Stimulated activated CD4-positive, alpha-beta T cell treated with anti-CD3 and anti-CD28 coated beads, Interleukin-2, amount 100 ng/mL, for 24 hours (primary cell): Measurements from ENCODE around the gene CCDC38.
"Not testable (repeated sequence)": the region's sequence is repeated elsewhere in the genome, so short reads cannot be mapped to it uniquely, and the experiment has no call there.

ENCODE experiments used
- DNase-seq, 2 donors: peaks; one replicate each; pipeline ENCODE4 v3.0.0-alpha.2; 2020

CCDC38 gene

DNA sequence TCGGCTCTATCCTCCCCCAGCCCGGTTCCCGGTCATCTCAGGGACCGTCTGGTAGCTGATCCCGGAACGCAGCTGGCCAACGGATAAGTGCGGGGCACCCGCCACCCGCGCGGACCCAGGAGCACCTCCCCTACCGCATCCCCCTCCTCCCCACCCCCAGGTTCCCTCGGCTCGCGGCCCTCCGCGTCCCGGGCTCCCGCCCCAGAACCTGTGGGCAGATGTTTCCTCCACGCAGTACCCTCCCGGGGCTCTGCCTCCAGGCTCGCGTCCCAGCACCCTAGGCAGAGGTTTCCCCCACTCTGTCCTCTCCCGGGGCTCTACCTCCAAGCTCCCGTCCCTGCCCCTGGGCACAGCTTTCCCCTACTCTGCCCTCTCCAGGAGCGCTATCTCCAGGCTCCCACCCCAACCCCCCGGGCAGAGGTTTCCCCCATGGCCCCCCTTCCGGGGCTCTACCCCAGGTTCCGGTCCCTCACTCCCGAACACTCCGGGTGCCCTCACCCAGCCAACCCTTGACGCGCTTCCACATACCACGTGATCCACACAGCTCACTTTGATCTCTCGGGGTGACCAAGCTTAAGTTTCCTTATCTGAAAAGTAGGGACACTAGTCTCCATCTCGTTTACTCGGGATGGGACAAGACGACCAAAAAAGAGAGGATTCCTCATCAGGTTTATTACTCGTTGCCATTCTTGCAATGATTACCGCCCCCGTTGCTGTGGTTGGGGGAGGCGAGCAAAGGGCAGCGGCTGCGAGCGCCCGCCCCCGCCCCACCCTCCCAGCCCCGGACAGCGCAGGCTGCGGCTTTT is at the start of gene CCDC38:
Gene CCDC38, minus strand, starts transcription at position 91 of the 806 bp plus-strand sequence. CDS start 6,105 bp downstream, outside the sequence.
- DNase-seq: peak; percentile 84 to 86

DNA sequence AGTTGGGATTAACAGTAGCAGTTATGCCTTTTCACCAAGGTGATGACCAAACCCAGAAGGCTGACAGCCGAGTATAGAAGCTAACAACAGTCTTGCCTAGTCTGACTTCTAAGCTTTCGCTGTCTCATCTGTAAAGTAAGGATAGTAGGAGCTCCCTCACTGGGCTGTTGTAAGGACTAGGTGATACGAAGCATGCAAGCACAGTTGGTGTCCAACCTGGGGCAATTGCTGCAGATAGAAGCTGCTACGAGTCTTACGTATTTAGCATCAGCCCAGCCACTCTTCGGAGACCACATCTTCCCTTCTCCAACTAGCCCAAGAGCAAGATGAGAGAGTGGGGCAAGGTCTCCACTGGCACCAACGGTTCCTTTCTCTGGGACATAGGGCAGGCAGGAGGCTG is 47.7 kb upstream of the CCDC38 start:
- no peak for DNase-seq

DNA sequence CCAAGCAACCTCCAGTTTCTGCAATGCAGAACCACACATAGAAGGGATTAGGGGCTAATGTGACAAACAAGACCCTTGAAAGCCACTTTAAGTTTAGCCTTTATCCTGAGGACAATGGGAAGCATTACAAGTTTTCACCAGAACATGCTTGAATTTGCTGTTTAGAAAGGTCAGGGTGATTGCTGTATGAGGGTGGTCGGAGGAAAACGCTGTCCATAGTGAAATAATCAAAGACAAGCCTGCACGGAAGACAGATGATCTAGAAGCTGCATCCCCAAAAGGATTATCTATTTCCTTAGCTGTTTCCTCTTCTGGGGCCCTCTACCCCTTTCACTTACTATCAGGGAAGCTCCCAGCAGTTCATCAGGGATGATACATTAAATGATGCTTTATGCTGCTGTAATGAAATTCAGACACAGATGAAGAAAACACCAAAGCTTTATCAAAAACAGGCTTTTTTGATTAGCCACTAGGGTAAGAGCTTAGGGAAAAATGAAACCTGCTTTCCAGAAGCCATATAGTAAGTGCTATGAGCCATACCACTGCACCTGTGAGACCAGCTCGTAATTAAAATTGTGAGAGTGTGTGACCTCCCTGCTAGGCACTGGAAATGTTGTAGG is 47.2 kb upstream of the CCDC38 start:
- DNase-seq: no peak

DNA sequence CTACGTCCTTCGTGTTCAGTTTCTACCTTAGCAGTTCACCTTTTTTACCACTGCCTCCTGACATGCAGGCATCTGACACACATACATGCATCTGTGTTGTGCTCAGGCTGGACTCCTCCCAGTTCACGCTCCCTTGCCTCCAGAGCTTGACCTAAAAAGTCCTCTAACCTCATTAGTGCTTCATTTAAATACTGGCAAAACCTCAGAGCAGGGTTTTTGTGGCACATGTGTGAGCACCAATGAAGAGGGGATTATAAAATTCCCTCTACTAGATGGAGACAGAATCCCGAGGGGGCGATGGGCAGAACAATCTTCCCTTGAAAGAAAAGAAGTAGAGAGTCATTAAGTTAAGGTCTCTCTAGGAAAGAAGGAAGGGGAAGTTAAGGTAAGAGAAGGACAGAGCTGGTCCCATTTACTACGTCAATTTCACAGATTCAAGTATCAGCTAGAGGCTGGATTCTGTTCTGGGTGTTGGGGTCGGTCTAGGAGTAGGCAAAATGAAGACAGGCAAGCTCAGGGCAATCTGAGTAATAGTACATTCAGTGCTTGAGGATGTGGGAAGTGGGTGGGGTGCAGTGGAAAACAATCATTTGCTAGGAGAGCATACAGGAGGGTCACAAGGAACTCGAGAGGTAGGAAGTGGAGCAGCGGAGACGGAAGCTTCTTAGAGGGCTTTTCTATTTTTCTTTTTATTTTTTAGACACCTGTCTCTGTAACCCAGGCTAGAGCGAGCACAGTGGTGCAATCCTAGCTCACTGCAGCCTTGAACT is 46.3 kb upstream of the CCDC38 start:
- no peak for DNase-seq

DNA sequence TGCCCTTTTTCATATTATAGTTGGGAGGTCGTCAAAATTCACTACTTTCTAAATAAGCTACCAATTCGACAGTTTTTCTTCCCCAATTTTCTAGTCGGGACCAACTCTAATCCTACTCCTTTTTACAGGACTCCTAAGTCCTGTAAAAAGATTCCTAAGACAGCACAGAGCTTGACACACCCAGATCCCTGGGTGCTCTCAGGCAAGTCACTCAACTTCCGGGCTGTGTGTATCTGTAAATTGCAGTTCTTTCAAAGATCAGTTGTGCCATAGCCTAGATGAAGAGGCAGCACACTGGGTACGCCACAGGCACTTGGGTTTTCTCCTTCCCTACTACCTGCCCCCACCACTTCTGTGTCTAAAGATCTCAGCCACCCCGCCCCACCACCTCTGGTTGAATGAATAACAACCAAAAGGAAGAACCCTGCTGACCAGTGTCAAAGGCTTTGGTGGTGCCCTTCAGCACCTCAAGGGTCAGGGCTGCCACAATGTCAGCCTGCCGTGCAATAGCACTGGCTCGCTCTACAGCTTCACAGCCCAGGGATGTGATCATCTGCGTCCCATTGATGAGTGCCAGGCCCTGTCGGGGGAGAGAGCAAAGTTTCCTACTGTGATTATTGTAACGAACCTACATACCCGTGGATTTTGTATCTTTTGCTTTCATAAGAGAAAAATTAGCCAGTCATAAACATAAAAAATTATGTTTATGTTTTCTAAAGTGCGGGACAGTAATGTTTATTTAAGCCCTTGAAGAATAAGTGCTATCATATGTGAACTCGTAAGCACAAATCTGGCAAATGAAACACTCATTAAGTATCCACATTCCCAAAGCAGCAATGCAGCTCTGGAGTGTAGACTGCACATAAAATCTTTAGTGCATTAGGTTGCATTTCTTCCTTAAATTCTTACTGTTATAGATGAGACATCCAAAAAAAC is 44.5 kb upstream of the CCDC38 start:
- no peak for DNase-seq

DNA sequence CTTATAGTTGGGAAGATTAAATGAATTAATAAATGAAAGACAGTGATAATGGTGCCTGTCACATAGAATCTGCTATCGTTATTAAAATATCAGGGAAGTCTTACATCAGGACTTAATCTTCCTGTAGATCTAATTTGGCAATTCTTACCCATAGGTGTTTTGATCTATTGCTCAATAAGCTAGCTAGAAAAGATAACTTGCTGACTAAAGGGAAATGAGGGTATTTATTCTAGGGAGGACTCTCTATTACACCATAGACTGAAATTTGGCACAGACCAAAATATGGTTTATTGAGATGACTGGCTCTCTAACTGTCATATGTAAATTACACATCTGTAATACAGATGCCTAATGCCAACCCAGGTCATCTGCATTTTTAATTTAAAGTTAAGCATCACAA is 42.3 kb upstream of the CCDC38 start:
- DNase-seq: no peak

DNA sequence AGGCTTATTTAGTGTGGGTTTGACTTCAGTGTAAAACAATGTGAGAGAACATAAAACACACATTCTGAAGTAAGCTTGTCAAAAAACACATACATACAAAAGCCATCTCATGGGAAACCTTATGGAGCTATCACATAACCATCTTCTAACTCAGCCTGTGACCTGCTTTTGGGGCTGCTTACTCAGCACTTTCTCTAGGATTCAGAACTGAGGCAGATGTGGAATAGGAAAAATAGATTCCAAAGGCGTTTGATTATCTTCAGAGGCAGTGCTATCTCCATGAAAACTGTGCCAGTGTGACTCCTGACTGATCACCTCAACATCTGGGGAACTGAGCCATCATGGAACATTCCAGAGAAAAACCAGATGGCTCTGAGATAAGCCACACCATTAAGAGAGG is 40.2 kb upstream of the CCDC38 start:
- no peak for DNase-seq

DNA sequence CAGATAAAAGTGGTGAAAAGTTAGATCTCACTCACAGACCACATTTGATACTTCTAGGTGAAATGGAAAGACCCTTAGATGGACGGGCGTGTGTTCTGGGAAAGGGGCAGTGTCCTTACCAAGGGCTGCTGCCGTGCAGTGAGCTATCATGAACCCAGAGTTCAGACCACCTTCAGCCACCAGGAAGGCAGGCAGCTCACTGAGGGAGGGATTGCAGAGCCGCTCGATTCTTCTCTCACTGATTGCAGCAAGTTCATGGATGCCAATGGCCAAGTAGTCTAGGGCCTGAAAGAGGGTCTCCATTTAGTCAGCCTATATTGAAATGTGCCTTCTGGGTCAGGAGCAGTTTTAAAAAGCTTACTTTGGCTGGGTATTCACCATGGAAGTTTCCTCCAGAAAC is 38.0 kb upstream of the CCDC38 start:
- DNase-seq: no peak

DNA sequence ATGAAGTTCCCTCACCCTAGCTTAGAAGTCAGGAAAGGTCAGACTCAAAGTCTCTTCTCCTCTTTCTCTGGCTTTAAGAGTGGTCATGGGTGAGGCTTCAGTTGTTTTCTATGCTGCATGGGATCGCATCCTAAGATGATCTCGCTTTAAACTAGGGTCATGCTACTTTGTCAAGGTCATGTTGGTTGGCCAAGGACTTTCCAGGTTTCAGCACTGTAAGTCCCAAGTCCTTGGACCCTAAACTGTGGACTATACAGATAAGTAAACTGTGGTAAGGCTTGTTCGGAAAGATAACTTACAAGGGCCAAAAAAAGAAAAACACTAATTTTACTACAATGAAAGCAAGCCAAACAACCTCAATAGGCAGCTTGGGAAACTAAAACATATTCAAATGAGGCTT is 36.4 kb upstream of the CCDC38 start:
- DNase-seq: no peak

DNA sequence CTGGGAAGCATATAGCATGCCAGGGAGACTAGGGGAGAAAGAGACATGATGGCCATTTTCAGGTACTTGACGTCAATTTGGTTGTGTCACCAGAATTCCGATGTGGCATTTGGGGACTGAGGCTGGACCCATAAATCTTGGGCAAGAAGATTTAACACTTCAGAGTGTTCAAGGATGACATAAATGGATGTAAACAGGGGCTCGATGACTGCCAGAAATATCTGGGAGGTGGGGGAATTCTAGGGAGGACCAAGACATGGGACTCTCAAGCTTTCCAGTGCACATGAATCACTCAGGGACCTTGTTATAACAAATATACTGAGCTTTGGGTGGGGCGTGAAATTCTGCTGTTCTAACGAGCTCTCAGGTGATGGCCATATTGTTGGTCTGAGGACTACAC is 35.9 kb upstream of the CCDC38 start:
- DNase-seq: no peak

DNA sequence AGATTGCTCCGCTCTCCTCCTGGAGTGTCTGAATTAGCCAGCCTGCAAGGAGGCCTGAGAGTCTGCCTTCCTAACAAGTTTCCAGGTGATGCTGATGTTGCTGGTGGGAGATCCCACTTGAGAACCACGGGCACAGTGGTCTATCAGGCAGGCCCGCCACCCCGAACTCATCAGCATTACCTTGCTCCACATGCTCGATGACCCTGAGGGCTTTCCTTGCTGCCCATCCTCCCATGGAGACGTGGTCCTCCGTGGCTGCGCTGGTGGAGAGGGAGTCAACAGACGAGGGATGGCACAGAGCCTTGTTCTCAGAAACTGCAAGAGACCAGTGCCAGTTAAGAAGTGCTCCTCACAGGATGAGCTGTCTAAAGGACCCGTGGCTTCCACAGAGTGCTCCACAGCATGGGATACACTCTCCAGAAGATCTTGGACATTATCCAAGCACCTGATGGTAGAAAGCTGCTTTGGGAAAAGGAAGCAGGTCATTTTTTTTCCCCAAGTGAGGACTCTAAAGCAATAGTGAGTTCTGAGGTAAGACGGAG is 35.4 kb upstream of the CCDC38 start:
- DNase-seq: no peak

DNA sequence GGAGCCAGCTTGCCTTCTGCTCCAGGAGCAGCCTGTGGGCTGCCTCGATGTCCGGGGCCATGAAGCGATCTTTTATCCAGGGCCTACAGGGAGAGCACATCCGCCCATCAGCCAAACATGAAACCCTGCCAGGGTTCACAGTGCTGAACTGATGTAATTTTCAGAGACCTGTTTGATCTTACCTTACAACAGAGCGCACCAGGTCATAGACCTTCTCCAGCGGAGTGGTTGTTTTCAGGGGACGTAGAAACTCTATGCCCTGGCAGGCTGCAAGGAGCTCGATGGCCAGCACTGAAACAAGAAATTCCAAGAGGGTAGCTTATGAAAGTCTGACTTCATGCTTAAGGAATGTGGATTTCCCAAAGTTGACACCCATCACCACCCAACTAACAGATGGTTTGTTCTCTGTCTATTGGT is 34.0 kb upstream of the CCDC38 start:
- DNase-seq: no peak

DNA sequence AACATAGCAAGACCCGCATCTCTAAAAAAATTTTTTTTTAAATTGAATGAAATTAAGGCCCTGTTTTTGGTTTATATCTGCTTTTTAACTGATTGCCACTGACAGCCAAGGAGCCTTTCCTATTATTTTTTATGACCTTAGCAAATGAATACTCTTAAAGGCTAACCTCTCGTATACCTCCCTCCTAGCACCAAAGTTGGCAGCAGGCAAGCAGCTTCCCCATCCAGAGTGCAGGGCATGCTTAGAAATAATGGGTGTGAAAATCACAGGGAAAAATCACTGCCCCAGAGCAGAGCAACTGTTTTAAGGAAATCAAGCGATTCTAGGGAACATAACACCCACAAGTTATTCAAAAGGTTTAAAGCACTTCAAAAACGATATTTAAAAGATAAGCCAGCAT is 33.1 kb upstream of the CCDC38 start:
- DNase-seq: no peak

DNA sequence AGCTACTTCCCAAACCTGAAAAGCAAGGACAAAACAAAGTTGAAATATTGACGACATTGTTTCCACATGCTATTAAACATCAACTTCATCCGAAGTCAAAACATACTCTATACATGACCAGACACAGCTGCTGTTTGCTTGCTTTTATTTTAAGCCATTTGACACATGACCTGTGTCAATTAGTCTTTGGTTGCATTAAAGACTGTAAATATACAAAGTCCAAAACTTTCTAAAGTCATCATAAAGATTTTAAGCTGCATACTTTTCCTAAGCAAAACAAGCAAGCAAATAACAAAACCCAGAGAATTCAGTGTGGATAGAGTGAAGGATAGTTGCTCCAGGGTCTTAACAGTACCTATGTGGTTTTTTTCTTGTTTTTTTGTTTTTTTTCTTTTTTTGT is 31.9 kb upstream of the CCDC38 start:
- no peak for DNase-seq

DNA sequence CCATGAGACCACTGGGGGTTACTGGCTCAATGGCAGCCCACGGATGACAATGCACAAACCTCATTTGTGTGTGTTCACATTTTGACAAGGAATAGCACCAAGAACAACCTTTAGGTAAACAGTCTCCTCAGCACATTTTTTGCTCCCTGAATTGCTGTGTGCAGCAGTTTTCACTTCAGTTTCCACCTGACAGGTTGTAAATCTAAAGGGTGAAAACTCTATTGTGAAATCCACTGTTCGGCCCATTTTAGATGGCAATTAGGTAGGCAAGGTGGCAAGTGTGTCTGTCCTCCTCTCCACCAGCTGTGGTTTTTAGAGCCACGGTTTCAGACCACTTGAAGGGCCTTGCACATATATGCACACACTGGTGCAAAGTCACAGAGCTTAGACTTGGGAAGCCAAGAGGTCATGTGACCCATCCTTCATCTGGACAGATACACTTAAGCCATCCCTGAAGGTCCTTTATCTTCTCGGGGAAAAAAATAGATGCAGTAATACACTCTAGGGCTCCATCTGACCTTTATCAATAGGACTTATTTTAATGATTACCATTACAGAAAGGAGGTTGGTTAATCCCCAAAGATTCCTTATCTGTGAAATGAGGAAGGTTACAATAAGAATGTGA is 30.5 kb upstream of the CCDC38 start:
- no peak for DNase-seq

DNA sequence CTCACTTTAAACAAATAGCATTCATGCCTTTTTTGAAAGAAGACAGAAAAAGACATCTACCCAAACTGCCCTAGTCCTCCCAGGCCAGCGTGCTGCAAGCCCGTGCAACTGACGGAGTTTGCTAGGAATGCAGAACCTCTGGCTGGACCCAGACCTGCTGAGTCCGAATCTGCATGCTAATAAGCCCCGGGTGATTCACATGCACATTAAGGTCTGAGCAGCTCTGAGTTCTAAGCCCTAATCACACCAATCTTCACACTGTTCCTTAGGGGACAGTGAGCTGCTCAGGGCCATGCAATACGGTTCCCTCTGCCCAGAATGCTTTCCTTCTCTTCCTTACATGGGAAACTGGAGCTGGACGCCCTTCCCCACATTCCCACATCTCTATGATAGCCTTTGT is 28.5 kb upstream of the CCDC38 start:
- no peak for DNase-seq

DNA sequence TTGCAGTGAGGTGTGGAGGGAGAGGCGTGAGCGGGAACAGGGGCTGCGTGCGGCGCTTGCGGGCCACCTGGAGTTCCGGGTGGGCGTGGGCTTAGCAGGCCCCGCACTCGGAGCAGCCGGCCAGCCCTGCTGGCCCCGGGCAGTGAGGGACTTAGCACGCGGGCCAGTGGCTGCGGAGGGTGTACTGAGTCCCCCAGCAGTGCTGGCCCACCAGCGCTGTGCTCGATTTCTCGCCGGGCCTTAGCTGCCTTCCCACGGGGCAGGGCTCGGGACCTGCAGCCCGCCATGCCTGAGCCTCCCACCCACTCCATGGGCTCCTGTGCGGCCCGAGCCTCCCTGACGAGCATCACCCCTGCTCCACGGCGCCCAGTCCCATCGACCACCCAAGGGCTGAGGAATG is 26.7 kb upstream of the CCDC38 start:
- not testable (repeated sequence) for DNase-seq

DNA sequence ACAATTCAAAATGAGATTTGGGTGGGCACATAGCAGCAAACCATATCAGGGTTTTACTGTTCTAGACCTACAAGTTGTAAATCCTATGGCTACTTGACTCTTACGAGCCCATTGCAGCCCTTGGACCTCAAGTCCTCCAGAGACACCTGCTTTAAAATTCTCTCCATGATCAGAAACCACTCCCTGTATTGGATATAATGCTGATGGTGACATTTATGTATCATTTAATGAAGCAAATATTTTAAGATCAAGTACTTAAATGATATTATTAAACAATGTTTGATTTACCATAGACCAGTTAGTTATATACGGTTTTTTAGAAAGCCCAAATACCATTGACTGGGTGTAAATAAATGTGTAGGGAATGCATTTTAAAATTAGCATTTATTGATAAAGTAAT is 24.9 kb upstream of the CCDC38 start:
- no peak for DNase-seq

DNA sequence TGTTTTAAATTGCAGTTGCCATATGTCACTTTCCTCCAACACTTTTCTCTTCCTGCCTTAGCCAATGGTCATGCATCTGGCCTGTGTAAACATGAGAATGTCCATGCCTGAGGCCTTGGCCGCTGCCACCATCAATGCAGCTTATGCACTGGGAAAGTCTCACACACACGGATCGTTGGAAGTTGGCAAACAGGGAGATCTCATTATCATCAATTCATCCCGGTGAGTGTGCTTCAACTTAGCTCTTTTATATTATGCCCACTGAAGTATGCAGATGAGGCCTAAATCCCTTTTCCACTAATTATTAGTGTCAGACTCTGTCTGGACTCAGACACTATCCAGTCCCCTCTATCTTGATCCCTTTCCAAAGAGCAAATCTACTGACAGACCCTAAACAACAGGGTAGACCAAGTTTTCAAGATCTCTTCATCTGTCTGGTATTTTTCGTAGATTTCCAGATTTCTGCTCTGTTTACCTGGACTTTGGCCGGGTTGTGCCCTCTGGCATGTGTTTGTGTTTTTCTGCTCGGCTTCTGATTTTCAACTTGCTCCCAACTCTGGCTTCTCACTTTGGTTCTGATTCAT is 24.0 kb upstream of the CCDC38 start:
- no peak for DNase-seq

DNA sequence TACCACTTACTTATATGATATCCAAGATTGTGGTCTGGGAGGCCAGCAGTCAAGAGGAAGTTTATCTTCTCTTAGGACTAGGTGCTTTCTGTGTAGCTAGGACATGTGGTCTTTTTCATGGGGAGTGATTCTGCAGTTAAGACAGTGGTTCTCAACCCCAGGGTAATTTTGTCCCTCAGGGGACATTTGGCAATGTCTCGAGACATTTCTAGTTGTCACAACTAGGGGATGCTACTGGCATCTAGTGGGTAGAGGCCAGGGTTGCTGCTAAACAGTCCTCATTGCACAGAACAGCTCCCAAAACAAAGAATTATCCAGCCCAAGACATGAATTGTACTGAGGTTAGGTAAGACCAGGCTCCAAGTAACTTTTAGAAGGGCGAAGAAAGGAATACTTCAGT is 20.7 kb upstream of the CCDC38 start:
- no peak for DNase-seq

DNA sequence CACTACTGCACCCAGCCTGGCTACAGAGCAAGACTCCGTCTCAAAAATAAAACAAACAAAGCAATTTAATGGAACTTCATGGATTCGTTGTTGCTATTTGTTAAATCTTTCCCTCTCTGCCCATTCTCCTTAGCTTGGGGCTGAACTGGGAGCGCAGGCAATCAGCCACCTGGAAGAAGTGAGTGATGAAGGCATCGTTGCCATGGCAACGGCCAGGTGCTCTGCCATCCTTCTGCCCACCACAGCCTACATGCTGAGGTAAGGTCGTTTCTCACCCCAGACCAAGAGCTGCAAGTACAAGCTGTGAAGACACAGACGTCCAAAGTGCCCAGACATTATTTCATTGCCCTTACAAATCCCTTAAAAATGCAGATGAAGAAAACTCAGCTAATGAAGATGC is 19.8 kb upstream of the CCDC38 start:
- no peak for DNase-seq

DNA sequence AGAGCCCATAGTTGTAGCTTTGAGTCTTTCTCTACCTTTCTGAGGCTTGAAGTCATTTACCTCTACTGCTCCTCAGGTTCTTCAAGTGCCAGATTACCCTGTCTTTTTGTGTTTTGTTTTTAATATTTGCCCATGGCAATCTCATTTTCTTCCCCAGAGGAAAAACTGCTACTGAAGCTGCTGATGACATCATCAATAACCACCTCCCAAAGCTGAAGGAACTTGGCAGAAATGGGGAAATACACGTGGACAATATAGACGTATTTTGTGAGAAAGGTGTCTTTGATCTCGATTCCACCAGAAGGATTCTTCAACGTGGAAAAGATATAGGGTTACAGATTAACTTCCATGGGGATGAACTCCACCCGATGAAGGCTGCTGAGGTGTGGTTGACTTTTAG is 17.8 kb upstream of the CCDC38 start:
- no peak for DNase-seq
